ENCODE results near the gene NRG3. TPM values are rescaled to one million over a fixed set of nuclear protein-coding genes. Genes with fewer than 3 reads are reported as not detected.

NRG3 gene
- total RNA-seq, 1 experiment from 2014 or later = 0.08 TPM

- ATAC-seq (no peak), DNase-seq (ENCODE audit: low read depth, low spot score) (no peak)
- H3K27ac ChIP-seq (ENCODE audit: low read length) = no peak overlapping the region
- no peaks in the 10 kb centered on the region for H3K4me1 ChIP-seq (ENCODE audit: control insufficient read depth, insufficient read depth, low read length)
- no peaks in the 10 kb centered on the region for H3K9me3 ChIP-seq (ENCODE audit: control insufficient read depth, insufficient read depth, low read depth, low read length)
- no peak overlapping the region for H3K4me3 ChIP-seq (ENCODE audit: low read depth in 2 of 2, low read length in 2 of 2)
- no TSS peak for BruUV-seq (replicated peaks)
- POLR2A ChIA-PET = no interaction called here
- in situ Hi-C loops (cut with HindIII; ENCODE audit: low pct_unique_long_range_greater_than_20kb, low sequenced_read_pairs) = no loop called here
- no peaks in the 10 kb centered on the region for H3K36me3 ChIP-seq (ENCODE audit: control insufficient read depth, insufficient read depth, low read length)
- no peaks in the 10 kb centered on the region for H3K27me3 ChIP-seq (ENCODE audit: control insufficient read depth, insufficient read depth, low read length)
- TF ChIP-seq POLR2AphosphoS5 (IDR thresholded peaks at IDR 0.05; ENCODE audit: low read depth, low read length) (no peak), CTCF (IDR thresholded peaks at IDR 0.05) (no peak), REST (IDR thresholded peaks at IDR 0.05; ENCODE audit: insufficient read depth in 1 of 2, low read depth in 2 of 2, low read length in 1 of 2) (no peak), SIN3A (IDR thresholded peaks at IDR 0.05; ENCODE audit: borderline replicate concordance, insufficient read depth, low read depth, low read length) (no peak), TCF7L2 (IDR thresholded peaks at IDR 0.05; ENCODE audit: low read depth, low read length) (no peak)
- CTCF ChIA-PET = no interaction called here
- intact Hi-C loops (cut with micrococcal nuclease; ENCODE audit: unreplicated experiment) = no loop called here
These were observed 88.6 kb downstream of the NRG3 start for GRCh38 chr10:81963606-81964005.

GRCh38 chr10:81967716-81968115 is 92.7 kb downstream of the NRG3 start:
- CTCF ChIA-PET = no interaction called here
- Histone ChIP-seq H3K4me3 (ENCODE audit: low read depth in 2 of 2, low read length in 2 of 2) (no peak overlapping the region), H3K27me3 (ENCODE audit: control insufficient read depth, insufficient read depth, low read length) (no peaks in the 10 kb centered on the region), H3K4me1 (ENCODE audit: control insufficient read depth, insufficient read depth, low read length) (no peaks in the 10 kb centered on the region), H3K27ac (ENCODE audit: low read length) (no peak overlapping the region), H3K9me3 (ENCODE audit: control insufficient read depth, insufficient read depth, low read depth, low read length) (no peaks in the 10 kb centered on the region), H3K36me3 (ENCODE audit: control insufficient read depth, insufficient read depth, low read length) (no peaks in the 10 kb centered on the region)
- POLR2A ChIA-PET = no interaction called here
- ATAC-seq = no peak
- TF ChIP-seq REST (IDR thresholded peaks at IDR 0.05; ENCODE audit: insufficient read depth in 1 of 2, low read depth in 2 of 2, low read length in 1 of 2) (no peak), SIN3A (IDR thresholded peaks at IDR 0.05; ENCODE audit: borderline replicate concordance, insufficient read depth, low read depth, low read length) (no peak), TCF7L2 (IDR thresholded peaks at IDR 0.05; ENCODE audit: low read depth, low read length) (no peak), CTCF (IDR thresholded peaks at IDR 0.05) (no peak), POLR2AphosphoS5 (IDR thresholded peaks at IDR 0.05; ENCODE audit: low read depth, low read length) (no peak)
- no TSS peak for BruUV-seq (replicated peaks)
- no peak for DNase-seq (ENCODE audit: low read depth, low spot score)
- in situ Hi-C loops (cut with HindIII; ENCODE audit: low pct_unique_long_range_greater_than_20kb, low sequenced_read_pairs) (no loop called here), intact Hi-C loops (cut with micrococcal nuclease; ENCODE audit: unreplicated experiment) (no loop called here)

All from Panc1 (cell line).